HCT116 (cell line): ENCODE results near the gene RECK.

Experiments
- EZH2 ChIP-seq: fragments of 200-600 bp; sonication (generic); IDR thresholded peaks from 2 replicates; pipeline ENCODE4 v1.6.1; 2017; ENCODE audit warnings: antibody characterized with exemption, mixed run types
- EZH2phosphoT487 ChIP-seq: fragments of 200-600 bp; IDR thresholded peaks from 2 replicates; pipeline ENCODE4 v1.6.1; 2018; ENCODE audit warnings: antibody characterized with exemption, borderline replicate concordance
- JUND ChIP-seq: IDR thresholded peaks from 2 replicates; pipeline ENCODE4 v1.6.1; 2012
- POLR2A ChIP-seq: IDR thresholded peaks from 2 replicates; pipeline ENCODE4 v1.7.0; 2011; ENCODE audit warnings: borderline replicate concordance; ENCODE audit not compliant: insufficient read depth, insufficient read length; ENCODE audit errors: extremely low read depth
- POLR2AphosphoS5 ChIP-seq: IDR thresholded peaks from 2 replicates; pipeline ENCODE4 v1.6.1; 2011; ENCODE audit warnings: mild to moderate bottlenecking, low read depth, low read length, moderate library complexity
- RAD21 ChIP-seq: IDR thresholded peaks from 2 replicates; pipeline ENCODE4 v1.6.1; 2012; ENCODE audit warnings: low read depth, mild to moderate bottlenecking
- TCF7L2 ChIP-seq: IDR thresholded peaks from 2 replicates; pipeline ENCODE4 v1.7.0; 2011; ENCODE audit warnings: borderline replicate concordance, inconsistent platforms; ENCODE audit not compliant: insufficient read depth, insufficient read length; ENCODE audit errors: extremely low read depth
- TF ChIP-seq, protein P1 (sequence below), 3 experiments: fragments of 200-600 bp in 1 of 3; sonication (generic) in 1 of 3; IDR thresholded peaks in 2 of 3; conservative IDR thresholded peaks in 1 of 3; 2 replicates each; pipeline ENCODE4 v1.5.1; 2012 to 2017; ENCODE audit warnings: low read depth in 2 of 3, low read length in 2 of 3, antibody characterized with exemption in 1 of 3, borderline replicate concordance in 1 of 3, control low read depth in 1 of 3, mild to moderate bottlenecking in 1 of 3, mixed read lengths in 1 of 3, mixed run types in 1 of 3, moderate library complexity in 1 of 3; ENCODE audit not compliant: insufficient read depth in 1 of 3
- TF ChIP-seq, protein P2 (sequence below): IDR thresholded peaks from 2 replicates; pipeline ENCODE4 v1.6.1; 2012; ENCODE audit warnings: low read depth

DNA sequence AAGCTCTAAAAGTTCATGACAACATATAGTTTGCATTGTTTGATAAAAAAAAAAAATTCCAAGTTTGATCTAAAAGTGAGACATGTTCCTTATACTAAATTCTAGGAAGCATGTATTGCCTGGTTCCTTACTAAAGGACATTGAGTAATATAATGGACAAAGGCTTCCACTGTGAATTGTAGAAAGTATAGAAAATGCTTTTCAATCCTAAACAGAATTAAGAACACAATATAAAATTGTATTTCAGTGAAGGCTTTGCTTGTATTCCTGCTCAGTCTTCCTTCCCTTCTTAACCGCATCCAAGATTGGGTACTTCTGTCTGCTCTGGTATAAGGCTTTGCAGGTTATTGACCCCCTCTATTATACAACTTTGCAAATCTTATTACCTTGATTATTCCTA is 2.4 kb downstream of the RECK start:
- no peak for TF ChIP-seq POLR2A
- TF ChIP-seq JUND, result no peak
- TF ChIP-seq EZH2, result no peak
- no peak for TF ChIP-seq EZH2phosphoT487
- TF ChIP-seq, protein P1, sequence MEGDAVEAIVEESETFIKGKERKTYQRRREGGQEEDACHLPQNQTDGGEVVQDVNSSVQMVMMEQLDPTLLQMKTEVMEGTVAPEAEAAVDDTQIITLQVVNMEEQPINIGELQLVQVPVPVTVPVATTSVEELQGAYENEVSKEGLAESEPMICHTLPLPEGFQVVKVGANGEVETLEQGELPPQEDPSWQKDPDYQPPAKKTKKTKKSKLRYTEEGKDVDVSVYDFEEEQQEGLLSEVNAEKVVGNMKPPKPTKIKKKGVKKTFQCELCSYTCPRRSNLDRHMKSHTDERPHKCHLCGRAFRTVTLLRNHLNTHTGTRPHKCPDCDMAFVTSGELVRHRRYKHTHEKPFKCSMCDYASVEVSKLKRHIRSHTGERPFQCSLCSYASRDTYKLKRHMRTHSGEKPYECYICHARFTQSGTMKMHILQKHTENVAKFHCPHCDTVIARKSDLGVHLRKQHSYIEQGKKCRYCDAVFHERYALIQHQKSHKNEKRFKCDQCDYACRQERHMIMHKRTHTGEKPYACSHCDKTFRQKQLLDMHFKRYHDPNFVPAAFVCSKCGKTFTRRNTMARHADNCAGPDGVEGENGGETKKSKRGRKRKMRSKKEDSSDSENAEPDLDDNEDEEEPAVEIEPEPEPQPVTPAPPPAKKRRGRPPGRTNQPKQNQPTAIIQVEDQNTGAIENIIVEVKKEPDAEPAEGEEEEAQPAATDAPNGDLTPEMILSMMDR (IDR thresholded peaks at IDR 0.05 in 2 of 3, conservative IDR thresholded peaks at IDR 0.05 in 1 of 3; ENCODE audit: borderline replicate concordance in 1 of 3, insufficient read depth in 1 of 3, low read depth in 2 of 3, low read length in 2 of 3), result no peak
- no peak for TF ChIP-seq TCF7L2
- TF ChIP-seq POLR2AphosphoS5, result no peak
- TF ChIP-seq RAD21, result no peak
- TF ChIP-seq, protein P2, sequence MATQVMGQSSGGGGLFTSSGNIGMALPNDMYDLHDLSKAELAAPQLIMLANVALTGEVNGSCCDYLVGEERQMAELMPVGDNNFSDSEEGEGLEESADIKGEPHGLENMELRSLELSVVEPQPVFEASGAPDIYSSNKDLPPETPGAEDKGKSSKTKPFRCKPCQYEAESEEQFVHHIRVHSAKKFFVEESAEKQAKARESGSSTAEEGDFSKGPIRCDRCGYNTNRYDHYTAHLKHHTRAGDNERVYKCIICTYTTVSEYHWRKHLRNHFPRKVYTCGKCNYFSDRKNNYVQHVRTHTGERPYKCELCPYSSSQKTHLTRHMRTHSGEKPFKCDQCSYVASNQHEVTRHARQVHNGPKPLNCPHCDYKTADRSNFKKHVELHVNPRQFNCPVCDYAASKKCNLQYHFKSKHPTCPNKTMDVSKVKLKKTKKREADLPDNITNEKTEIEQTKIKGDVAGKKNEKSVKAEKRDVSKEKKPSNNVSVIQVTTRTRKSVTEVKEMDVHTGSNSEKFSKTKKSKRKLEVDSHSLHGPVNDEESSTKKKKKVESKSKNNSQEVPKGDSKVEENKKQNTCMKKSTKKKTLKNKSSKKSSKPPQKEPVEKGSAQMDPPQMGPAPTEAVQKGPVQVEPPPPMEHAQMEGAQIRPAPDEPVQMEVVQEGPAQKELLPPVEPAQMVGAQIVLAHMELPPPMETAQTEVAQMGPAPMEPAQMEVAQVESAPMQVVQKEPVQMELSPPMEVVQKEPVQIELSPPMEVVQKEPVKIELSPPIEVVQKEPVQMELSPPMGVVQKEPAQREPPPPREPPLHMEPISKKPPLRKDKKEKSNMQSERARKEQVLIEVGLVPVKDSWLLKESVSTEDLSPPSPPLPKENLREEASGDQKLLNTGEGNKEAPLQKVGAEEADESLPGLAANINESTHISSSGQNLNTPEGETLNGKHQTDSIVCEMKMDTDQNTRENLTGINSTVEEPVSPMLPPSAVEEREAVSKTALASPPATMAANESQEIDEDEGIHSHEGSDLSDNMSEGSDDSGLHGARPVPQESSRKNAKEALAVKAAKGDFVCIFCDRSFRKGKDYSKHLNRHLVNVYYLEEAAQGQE, result no peak
